H4 (cell line): ENCODE data around the gene CHD2. TPM values are rescaled to one million over a fixed set of nuclear protein-coding genes. Genes with fewer than 3 reads are reported as not detected.
"Not testable (repeated sequence)": the region's sequence is repeated elsewhere in the genome, so short reads cannot be mapped to it uniquely, and the experiment has no call there.

Experiments
- DNase-seq: peaks from one replicate; pipeline ENCODE4 v3.0.0-alpha.2; 2015; ENCODE audit warnings: low spot score
- total RNA-seq: library from RNA; depleted of rRNA; stranded (reverse); fragments of >200 nt; shearing (Covaris generic); gene quantifications from 2 replicates; pipeline ENCODE4 v1.2.3, GENCODE V29; 2014

CHD2 gene
- total RNA-seq, 1 experiment from 2014 or later = 19.1 TPM

DNA sequence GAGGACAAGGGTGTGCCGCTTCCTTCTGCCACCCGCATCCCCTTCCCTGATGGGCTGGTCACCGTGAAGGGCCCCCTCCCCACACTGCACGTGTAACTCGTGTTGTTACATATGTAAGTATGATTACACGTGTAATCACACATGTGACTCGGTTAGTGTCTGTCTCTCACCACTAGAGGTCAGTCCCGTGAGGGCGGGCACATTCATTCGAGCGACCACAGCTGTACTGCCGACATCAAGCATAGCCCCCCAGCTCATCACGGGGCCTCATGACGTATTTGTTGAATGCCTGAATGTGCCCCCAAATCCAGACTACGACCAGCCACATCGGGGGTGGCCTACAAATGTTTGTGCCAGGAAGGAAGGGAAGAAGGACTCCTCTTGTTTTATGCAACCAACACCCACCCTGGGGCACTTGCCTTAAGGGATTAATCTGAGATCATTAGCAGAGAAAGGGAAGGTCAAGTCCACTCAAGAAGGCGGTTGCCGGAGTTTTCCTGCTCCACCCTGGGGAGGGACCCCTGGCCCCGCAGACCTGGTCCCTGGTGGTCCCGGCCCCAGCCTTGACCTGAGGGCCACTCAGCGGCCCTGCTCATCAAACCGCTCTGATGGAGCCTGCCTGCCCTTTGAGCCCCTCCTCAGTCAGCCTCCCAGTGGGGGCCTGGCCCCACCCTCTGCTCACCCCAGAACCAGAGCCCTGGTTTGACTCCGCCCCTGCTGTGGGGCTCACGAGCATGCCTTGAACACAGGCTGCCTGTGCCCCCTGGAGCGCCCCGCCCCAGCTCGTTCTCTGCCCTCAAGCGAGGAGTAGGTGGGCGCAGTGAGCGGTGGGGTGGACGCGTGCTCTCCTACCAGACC is 136.1 kb downstream of the CHD2 start:
- peak; percentile 42 for DNase-seq

DNA sequence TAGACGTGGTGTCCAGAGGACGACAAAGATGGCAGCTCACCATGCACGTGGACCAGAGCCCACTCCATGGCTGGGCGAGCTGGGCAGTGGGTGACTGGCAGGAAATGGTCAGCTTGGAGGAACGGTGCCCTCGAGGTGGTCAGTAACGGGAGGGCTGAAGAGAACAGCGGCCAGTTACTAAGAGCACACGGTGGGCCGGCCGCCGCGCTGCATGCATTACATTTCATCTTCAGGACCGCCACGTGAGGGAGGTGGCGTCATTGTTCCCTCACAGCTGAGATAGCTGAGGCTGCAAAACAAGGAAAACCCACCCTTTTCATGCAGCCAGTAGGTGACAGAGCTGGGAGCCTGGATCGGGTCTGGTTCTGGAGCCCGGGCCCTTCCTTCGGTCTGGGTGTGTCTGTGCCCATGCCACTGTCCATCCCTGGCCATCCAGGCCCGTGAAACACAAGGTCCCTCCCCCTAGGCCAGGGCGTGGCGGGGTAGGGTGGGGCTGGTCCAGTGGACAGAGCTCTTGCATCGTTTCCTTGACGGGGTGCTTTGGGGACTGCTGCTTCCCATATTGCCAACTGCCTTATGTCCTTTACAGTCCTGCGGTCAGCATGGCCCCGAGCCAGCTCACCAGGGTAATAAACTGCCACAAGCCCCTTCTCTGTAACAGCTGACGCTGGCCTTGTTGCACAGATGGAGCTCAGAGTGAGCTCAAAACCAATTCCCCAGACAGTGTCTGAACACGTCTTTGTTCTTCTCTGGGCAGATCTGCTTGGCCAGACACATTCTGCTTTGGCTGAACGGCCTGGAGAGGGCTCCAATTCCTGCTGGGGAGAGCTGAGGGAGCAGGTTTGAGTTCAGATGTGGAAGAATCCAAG is 137.1 kb downstream of the CHD2 start:
- no peak for DNase-seq

DNA sequence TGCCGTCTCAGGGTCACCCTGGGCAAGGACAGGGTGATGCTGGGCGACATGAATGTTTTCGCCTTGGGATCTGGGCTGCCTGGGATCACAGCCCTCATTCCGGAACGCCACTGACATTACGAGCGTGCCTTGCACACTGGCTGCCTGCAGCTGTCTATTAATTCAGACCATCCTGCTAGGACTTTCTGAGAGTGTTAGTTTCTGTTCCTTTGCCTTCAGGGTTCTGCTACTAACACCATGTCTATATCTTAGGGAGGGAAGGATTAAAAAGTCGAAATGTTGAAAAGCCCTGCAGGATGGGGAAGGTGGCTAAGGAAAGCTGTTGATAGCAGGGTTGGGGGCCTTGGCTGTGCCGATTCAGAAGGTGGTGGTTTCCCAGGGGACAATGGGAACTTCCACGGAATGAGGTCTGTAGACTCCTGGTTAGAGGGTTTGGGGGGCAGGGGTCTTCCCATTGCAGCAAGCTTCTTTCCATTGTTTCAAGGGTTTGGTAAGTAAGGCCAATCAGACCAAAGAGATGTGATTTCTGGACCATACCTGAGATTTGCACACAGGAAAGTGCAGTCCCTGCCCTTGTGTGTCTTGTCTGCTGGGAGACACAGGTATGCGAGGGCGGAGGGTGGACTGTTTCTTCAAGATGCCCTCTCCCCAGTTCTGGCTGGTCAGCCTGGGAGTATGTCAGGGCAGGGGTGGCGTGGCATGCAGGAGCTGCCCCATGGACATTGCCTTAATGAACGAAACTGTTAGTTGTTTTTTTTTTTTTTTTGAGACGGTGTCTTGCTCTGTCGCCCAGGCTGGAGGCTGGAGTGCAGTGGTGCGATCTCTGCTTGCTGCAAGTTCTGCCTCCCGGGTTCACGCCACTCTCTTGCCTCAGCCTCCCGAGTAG is 137.9 kb downstream of the CHD2 start:
- DNase-seq = no peak

DNA sequence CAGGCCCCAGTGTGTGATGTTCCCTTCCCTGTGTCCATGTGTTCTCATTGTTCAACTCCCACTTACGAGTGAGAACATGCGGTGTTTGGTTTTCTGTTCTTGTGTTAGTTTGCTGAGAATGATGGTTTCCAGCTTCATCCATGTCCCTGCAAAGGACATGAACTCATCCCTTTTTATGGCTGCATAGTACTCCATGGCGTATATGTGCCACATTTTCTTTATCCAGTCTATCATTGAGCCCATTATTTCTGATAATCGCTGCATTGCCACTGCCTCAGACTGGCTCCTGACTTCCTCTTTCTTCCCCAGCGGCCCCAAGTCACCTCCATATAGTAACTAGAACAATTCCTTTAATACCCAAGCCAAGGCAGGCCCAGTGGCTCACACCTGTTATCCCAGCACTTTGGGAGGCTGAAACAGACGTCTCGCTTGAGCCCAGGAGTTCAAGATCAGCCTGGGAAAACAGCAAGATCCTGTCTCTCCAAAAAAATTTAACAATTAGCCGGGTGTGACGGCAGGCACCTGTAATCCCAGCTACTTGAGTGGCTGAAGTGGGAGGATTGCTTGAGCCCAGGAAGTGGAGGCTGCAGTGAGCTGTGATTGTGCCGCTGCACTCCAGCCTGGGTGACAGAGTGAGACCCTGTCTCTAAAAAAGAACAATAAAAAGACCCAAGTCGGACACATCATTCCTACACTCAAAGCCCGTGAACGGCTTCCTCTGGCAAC is 139.6 kb downstream of the CHD2 start:
- not testable (repeated sequence) for DNase-seq

DNA sequence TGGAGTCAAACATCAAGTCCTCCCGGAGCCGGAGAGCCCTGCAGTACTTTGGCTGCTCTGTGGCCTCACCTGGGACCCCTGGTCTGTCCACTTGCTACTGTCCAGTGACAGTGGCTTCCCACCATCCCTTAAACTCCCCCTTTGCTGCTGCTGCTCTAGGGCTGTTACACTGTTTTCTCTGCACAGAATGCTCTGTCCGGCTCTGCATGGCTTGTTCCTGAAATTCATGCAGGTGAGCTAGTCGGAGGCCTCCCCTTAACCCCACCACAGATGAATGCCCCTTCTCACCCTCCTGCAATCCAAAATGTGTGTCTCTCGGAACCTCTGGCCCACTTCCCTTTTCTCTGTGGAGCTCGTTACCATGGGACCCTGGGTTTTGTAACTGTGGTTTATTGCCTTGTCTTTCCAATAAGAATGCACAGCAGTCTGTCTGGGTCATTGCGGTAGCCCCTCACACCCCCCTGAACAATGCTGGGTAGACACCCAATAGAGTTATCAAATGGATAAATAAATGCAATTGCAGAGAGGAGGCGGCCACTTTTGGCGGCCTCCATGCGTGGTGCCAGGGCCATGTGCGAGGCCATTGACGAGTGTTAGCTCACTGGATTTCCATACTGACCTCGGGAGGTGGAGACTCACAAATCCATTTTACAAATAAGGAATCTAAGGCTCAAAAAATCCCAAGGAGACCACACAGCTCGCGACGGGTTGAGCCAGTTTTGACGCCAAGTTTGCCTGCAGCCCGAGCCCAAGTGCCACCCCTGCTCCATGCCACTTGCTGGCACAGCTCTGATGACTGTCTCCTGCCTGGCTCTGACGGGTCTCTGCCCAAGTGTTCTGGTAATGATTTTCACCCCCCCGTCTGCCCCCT is 140.4 kb downstream of the CHD2 start:
- DNase-seq = no peak

DNA sequence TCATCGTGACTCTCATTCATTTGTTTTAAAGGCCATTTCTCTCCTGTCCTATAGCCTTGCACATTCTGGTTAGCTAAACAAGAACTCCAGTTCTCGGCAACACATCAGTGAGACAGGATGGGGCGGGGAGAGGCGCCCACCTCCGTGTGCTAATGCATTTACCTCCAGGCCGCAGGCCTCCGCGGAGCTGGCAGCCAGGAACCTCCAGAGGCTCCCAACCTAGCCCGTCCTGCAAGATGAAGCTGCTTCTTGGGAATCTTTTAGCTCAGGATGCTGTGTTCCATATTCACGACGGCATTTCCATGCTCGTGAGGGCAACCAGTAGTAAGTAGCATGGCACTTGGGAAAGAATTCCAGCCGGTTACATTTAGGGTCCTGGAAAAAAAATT is 141.0 kb downstream of the CHD2 start:
- DNase-seq = no peak

DNA sequence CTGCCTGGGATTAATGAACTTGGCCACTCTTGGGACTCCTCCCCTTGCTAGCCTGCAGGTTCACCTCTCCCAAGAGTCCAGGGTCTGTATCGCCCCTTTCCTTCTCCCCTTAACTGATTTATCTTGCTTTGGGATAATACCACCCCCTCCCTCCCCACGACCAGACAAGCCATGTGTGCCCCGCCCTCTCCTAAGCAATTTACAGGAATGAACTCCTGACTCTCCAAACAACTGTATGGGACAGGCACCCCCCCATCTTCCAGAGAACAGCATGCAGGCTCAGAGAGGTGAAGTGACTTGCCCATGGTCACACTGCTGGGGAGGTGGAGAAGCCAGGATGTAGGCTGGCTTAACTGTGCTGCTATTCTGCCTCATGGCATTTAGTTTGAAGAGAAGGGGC is 142.1 kb downstream of the CHD2 start:
- no peak for DNase-seq

DNA sequence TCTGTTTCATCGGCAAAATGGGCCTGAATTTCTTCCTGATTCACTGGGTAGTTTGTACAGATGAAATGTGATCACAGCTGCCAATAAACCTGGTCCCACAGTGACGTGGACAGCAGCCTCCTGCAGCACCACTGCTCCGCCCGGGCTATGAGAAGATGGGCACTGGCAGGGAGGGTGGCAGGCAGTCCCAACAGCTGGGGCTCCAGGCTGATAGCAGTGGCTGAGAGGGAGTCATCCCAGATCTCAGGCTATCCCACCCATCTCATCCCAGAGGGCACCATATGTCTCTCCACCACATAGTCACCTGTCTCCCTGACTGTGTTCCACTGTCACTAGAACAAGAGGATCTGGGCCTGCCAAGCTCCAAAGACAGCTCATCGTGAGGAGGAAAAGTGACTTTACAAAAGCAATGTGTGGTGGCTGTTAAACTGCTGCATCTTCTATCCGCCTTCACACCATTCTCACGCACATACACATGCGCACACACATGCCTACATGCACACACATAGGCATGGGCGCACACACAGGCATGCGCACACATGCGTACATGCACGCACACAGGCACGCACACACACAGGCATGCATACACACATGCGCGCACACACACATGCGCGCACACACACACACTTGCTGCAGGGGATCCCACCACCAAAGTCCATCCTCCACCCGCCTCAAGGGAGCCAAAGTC is 142.7 kb downstream of the CHD2 start:
- no peak for DNase-seq

DNA sequence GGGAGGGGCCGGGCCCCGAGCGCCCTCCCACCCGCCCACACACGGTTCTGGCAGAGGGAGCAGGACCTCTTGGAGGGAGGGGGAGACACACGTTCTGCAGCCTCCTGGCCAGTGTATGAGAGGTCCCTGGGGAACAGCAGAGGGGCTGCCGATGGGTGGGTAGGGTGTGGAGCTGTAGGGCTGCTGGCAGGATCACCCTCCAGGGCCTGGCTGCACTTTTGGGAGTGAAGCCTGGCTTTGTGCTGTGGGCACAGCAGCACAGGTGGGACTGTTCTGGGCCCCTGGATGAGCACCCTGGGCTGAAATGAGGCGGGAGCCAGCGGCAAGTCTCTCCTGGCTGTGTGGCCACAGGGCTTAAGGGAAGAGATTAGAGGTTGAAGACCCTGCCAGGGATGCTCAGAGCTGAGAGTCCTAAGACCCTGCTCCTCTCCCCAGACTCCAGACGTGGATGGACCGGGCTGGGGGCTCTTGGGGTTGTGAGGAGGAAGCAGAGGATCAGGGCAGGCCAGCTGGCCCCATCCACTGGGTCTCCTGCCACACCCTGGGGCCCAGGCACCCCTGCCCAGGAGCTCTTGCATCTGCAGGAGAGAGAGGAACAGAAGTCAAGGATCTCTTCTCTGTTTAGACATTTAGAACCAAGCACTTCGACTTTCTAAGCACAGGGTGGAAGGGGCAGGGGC is 143.6 kb downstream of the CHD2 start:
- DNase-seq = no peak

DNA sequence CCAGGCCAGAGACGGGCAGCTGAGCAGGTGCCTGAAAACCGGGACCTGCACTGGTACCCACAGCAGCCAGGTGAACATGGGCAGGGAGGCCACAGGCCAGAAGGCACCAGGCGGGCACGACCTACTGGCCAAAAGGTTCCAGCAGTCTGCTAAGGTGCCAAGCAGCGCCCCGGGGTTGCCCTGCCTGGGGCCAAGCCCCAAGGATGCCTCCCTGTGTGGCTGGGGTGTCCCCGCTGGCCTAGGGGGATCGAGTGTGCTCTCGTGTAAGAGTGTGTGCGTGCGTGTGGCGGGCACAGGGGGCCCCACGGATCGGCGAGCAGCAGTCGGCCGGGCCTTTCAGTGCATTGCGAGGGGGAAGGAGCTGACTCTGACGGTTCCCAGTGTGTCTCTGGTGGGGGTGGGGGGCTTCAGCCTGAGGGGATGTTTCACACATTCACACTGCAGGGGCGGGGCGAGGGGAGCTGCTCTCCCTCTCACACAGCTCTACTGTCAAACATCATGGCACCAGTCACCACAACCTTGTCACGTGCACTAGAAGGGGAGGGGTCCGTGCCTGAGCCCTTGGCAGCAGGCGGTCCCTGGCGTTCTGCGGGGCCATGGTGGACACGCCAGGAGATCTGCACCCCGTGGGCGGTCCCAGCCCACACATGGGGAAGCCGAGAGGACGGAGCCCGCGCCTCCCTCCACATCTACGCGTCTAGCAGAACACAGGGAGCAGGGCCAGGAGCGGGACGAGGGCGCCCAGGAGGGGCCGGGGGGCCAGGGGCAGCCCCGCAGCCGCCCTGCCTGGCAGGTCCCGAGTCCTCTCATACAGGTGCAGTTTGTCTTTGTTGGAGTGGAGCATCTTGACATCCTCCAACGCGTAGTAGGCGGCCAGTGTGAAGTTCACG is 144.4 kb downstream of the CHD2 start:
- DNase-seq = no peak

DNA sequence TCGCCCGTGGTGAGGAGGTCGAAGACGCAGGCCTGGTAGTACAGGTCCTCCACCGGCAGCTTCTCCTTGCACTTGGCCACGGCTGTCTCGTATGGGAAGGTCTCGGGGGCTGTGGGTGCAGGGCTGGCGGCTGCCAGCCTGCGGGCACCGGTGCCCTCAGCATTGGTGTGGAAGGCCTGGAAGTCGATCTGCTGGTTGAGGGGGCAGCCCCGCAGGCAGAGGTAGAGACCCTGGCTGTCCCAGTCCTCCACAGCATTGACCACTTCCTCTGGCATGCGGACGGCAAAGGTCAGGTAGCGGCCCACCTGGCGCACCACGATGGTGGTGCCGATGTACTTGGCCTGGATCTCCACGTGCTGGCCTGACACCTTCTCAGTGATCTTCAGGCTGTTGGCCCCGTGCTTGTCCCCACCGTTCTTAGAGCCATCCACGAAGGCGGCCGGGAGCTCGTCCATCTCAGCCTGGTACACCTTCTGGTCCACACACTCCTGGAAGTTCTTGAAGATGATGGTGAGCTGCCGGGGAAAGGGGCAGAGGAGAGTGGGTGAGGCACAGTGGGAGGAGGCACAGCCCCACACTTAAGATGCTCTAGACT is 145.2 kb downstream of the CHD2 start:
- DNase-seq = no peak

DNA sequence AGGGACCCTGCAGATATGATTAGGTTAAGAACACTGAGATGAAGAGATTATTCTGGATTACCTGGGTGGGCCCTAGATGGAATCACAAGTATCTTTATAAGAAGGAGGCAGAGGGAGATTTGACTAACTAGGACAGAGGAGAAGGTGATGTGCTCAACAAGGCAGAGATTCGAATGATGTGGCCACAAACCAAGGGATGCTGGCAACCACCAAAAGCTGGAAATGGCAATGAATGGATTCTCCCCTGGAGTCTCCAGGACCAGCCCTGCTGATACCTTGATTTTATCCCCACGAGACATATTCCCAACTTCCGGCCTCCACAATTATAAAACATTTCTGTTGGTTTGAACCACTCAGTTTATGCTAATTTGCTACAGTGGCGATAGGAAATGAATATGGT is 146.0 kb downstream of the CHD2 start:
- no peak for DNase-seq

DNA sequence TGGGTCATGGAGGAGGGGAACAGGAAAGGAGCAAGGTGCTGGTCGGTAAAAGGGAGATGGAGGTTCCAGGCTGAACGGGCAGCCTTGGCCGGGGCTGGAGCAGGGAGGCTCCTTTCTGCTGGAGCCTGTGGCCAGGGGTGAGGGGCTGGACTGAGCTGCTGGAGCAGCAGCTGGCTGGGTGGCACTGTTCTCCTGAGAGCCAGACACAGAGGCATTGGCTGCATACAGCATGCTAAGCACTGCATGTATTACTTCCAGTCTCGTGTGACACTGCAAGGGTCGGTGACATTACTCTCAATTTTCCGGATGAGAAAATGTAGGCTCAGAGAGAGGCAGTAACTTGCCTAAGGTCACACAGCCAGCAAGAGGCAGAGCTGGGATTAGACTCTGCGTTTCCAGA is 146.6 kb downstream of the CHD2 start:
- no peak for DNase-seq

DNA sequence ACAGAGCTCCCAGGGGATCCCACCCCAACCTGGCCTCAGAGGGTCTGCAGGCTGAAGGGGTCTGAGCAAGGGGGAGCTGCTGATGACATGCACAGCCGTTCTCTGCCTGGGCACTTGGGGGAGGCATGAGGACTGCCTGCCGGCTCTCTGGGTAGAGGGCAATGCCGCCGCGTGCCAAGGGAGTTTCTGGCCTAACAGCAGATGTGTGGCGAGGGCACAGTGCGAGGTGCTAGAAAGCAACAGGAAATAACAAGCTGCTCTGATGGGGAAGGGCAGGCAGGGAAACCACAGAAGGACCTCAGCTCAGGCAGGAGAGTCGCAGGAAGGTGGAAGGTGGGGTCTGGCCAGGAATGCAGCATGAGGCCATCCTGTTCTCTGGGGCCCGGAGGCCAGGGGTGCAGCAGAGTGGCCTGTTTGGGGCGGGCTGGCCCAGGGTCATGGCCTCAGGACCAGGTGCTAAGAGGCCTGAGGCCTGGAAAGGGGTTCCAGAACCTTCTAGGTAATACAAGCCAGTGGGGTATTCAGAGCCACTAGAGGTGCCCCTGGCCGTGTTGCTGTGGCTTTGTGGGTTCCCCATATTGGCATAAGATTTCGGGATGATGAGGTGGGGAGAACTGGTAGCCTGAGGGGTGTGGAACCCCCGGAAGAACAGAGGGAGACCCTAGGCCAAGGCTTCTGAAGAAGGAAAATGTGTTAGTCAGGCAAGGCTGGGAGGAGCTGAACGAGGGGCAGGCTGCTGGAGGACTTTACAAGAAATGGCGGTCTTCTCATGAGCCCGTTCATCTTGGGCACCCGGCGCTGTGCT is 147.7 kb downstream of the CHD2 start:
- no peak for DNase-seq

DNA sequence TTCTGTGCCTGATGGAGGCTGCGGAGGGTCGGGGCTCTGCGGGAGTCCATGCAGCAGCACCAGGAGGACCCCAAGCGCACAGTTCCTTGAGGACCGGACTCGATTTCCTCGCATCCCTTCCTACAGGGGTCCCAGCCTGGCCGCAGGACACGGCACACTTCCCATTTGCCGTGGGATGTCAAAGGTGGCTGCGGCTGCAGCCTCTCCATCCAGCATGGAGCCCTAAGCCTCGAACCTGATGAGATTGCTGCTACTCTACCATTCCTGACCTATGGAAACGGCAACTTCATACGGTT is 148.2 kb downstream of the CHD2 start:
- no peak for DNase-seq

DNA sequence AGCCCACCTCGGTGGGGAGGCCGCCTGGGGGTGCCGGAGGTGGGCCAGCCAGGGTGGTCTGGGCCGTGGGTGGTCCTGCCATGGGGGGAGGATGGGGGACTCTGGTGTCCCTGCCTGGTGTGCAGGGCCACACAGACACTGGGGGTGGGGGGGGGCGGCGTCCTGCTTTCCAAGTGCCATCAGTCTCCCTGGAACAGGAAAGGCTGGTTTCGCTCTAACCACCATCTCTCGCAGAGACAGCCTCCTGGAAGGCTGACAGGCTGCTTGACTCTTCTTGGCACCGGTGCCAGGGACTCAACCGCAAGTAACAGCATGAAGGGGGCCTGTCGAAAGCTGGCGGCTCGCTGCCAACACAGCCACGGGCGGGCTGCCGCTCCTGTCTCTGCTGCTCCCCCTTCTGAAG is 148.6 kb downstream of the CHD2 start:
- peak; percentile 48 for DNase-seq

DNA sequence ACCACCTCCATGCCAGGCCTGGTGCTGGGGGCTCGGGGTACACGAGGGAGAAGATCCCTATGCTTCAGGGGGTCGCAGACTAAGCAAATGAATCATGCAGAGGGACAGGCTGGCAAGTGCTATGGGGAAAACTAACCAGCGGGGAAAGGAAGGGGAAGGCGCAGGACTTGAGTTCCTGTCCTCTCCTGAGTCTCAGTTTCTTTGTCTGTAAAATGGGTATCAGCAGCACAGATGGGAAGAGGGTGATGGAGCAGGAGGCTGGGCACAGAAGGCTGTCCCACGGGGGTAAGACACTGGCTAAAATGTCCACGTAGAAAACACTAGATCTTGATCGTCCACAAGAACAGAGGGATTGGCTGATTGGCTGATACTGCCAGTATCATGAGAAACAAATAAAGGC is 149.1 kb downstream of the CHD2 start:
- DNase-seq = no peak
